PFSK-1 (cell line): ENCODE data around the gene CORIN.

Experiments
- FOXP2 ChIP-seq: optimal IDR thresholded peaks from 2 replicates; pipeline ENCODE3; 2011; ENCODE audit warnings: borderline replicate concordance, control low read depth, inconsistent platforms; ENCODE audit not compliant: insufficient read depth; ENCODE audit errors: extremely low read length, extremely low read depth
- POLR2AphosphoS5 ChIP-seq: IDR thresholded peaks from 2 replicates; pipeline ENCODE4 v1.6.1; 2012; ENCODE audit warnings: low read depth, mild to moderate bottlenecking, control low read depth, low read length, moderate library complexity
- SIN3A ChIP-seq: IDR thresholded peaks from 2 replicates; pipeline ENCODE4 v1.6.1; 2012; ENCODE audit warnings: mild to moderate bottlenecking, low read length, moderate library complexity, borderline replicate concordance; ENCODE audit not compliant: insufficient read depth
- TAF1 ChIP-seq: IDR thresholded peaks from 2 replicates; pipeline ENCODE4 v1.6.1; 2012; ENCODE audit warnings: low read length, control low read depth, borderline replicate concordance; ENCODE audit not compliant: insufficient read depth
- TF ChIP-seq, protein P1 (sequence below), 2 experiments: IDR thresholded peaks; 2 replicates each; pipeline versions ENCODE4 v1.6.1 to v1.8.0; 2011 to 2012; ENCODE audit warnings: low read depth in 2 of 2, low read length in 2 of 2, control low read depth in 1 of 2, inconsistent platforms in 1 of 2, mild to moderate bottlenecking in 1 of 2, moderate library complexity in 1 of 2; ENCODE audit not compliant: insufficient read depth in 1 of 2

The CORIN gene

DNA sequence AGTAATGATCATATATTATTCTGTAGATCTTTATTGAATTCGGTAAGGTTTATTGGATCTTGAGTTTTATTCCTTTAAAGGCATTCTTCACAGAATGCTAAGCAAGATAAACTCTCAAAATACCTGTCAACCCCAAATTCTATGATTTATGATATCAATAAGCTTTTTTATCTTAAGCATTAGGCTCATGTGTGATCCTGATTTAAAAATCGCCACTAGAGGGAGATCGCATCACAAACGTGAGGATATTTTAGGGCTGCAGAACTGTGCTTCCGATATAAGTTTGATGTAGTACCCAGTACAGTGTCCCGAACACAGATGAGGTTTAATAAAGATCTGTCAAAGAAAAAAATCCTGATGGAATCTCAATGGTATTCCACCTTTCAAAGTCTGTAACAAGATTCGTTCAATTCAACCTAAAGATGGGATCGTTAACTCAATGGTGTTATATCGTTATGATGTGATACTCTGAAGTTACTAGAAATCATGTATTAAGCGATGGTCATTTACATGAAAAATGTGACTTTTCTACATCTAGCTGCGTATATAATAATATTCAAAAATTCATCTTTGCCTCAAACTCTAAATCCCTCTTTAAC is 169.0 kb downstream of the CORIN start:
- TF ChIP-seq, protein P1, sequence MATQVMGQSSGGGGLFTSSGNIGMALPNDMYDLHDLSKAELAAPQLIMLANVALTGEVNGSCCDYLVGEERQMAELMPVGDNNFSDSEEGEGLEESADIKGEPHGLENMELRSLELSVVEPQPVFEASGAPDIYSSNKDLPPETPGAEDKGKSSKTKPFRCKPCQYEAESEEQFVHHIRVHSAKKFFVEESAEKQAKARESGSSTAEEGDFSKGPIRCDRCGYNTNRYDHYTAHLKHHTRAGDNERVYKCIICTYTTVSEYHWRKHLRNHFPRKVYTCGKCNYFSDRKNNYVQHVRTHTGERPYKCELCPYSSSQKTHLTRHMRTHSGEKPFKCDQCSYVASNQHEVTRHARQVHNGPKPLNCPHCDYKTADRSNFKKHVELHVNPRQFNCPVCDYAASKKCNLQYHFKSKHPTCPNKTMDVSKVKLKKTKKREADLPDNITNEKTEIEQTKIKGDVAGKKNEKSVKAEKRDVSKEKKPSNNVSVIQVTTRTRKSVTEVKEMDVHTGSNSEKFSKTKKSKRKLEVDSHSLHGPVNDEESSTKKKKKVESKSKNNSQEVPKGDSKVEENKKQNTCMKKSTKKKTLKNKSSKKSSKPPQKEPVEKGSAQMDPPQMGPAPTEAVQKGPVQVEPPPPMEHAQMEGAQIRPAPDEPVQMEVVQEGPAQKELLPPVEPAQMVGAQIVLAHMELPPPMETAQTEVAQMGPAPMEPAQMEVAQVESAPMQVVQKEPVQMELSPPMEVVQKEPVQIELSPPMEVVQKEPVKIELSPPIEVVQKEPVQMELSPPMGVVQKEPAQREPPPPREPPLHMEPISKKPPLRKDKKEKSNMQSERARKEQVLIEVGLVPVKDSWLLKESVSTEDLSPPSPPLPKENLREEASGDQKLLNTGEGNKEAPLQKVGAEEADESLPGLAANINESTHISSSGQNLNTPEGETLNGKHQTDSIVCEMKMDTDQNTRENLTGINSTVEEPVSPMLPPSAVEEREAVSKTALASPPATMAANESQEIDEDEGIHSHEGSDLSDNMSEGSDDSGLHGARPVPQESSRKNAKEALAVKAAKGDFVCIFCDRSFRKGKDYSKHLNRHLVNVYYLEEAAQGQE (IDR thresholded peaks at IDR 0.05; ENCODE audit: insufficient read depth in 1 of 2, low read depth in 2 of 2, low read length in 2 of 2): no peak
- TF ChIP-seq TAF1: no peak
- no peak for TF ChIP-seq SIN3A

DNA sequence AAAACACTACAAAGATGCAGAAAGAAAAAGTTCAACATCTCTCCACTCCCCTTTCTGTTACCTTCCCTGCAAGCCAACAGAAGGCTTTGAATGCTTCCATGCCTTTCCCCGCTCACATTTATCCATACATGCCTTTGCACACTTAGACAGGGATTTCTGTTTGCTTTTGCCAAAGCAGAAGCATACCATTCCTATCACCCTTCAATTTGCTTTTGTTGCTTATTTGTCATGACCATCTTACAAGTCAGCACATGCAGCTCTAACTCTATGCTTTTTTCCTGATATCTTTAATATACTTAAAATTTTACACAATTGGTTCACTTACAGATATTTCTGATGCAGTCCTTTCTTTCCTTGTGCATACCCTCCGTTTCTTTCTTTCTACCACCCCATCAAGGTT is 169.6 kb downstream of the CORIN start:
- TF ChIP-seq FOXP2: no peak

DNA sequence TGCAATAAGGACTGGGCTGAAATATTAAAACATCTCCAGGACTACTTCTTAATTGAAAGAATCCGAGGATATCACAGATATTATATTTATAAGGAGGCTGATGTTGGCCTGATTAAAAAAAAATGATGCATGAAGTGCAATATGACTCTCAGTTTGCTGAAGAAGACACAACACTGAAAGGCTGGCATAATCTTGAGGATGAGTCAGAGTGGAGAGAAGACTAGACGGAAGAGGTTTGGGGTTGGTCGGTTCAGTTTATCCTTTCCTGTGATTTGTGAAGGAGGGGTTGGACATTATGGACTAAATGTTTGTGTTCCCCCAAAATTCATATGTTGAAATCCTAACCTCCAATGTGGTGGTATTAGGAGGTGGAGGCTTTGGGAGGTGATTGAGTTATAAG is 170.3 kb downstream of the CORIN start:
- no peak for TF ChIP-seq POLR2AphosphoS5
- TF ChIP-seq SIN3A: no peak
- TF ChIP-seq FOXP2: no peak
- no peak for TF ChIP-seq TAF1
- TF ChIP-seq, protein P1 (IDR thresholded peaks at IDR 0.05; ENCODE audit: insufficient read depth in 1 of 2, low read depth in 2 of 2, low read length in 2 of 2): no peak

DNA sequence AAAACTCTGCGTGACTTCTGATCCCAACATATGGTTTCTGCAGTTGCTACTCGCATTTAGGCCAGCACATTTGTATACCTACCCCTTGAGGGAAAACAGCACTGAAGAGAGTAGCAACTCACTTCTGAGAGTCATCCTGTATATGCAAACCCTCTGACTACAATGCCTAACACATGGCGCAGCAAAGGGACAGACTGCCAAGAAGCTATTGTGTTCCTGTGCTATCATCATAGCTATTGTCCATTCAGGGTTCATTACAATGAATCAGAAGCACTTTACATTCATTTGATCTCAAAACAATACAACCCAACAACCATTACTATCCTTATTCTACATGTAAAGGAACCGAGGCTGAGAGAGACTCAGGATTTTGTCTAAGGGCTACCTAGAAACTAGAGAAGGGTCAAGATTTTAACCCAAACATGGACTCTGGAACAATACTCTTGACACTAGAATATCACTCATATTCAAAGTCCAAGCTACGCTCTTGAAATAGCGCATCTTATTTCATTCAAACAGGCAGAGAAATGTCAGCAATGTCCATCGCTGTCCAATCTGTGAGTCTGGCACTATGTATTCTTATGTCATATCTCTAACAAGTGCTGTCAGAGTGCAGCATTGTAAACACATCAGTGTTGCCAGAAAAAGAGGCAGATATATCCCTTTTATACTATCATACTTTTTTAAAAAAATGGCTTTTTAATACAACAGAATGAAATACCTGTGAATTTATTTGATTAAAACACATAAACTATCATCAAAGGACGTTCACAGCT is 173.6 kb downstream of the CORIN start:
- TF ChIP-seq, protein P1 (IDR thresholded peaks at IDR 0.05; ENCODE audit: insufficient read depth in 1 of 2, low read depth in 2 of 2, low read length in 2 of 2): no peak
- TF ChIP-seq SIN3A (no peak), POLR2AphosphoS5 (no peak), TAF1 (no peak), FOXP2 (no peak)

DNA sequence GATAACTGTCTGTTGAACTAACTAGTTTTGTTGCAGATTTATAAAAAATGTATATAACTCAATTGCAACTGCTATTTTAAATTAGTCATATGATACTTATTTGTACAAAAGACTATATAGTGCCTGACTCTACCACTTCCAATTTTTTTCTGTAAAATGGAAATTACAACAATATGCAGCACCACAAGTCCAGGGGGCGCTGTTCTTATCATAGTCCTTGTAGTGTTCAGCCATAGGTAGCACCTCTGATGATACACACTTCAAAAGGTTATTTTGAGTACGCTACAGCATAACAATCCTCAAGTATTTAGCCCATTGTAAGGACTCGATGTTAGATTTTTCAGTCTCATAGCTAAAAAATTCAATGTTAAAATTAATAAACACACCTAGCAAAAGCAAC is 174.9 kb downstream of the CORIN start:
- no peak for TF ChIP-seq TAF1
- TF ChIP-seq, protein P1 (IDR thresholded peaks at IDR 0.05; ENCODE audit: insufficient read depth in 1 of 2, low read depth in 2 of 2, low read length in 2 of 2): no peak
- no peak for TF ChIP-seq SIN3A
- TF ChIP-seq FOXP2: no peak
- TF ChIP-seq POLR2AphosphoS5: no peak
